H9 (cell line): ENCODE data around the gene HS1BP3. TPM values are rescaled to one million over a fixed set of nuclear protein-coding genes. Genes with fewer than 3 reads are reported as not detected.
A peak's percentile ranks its signal among the peaks of the same experiment; 100 is the strongest.

Experiments used
- DNase-seq: peaks from one replicate; pipeline ENCODE4 v3.0.0-alpha.2; 2017
- H2AFZ ChIP-seq: one replicate; pipeline ENCODE4 v1.6.1; 2013; ENCODE audit warnings: mild to moderate bottlenecking, low read length, control low read depth, moderate library complexity
- H2AK5ac ChIP-seq: 2 replicates; pipeline ENCODE4 v1.6.1; 2013; ENCODE audit warnings: low read length, control low read depth, mixed read lengths; ENCODE audit not compliant: insufficient read length
- H2BK120ac ChIP-seq: one replicate; pipeline ENCODE4 v1.6.1; 2013; ENCODE audit warnings: low read depth, mild to moderate bottlenecking, low read length, control low read depth, inconsistent platforms; ENCODE audit not compliant: poor library complexity, severe bottlenecking
- H2BK12ac ChIP-seq: 2 replicates; pipeline ENCODE4 v1.6.1; 2013; ENCODE audit warnings: low read length, control low read depth, mixed read lengths, low read depth; ENCODE audit not compliant: insufficient read length
- H2BK15ac ChIP-seq: 2 replicates; pipeline ENCODE4 v1.6.1; 2013; ENCODE audit warnings: low read depth, low read length, control low read depth
- H2BK20ac ChIP-seq: one replicate; pipeline ENCODE4 v1.6.1; 2013; ENCODE audit warnings: low read depth, mild to moderate bottlenecking, low read length, control low read depth, inconsistent platforms; ENCODE audit not compliant: poor library complexity, severe bottlenecking
- H2BK5ac ChIP-seq: 2 replicates; pipeline ENCODE4 v1.6.1; 2013; ENCODE audit warnings: low read length, control low read depth, mixed read lengths; ENCODE audit not compliant: insufficient read length
- H3K14ac ChIP-seq: 2 replicates; pipeline ENCODE4 v1.6.1; 2013; ENCODE audit warnings: low read length, control low read depth; ENCODE audit not compliant: insufficient read depth
- H3K18ac ChIP-seq: 2 replicates; pipeline ENCODE4 v1.6.1; 2013; ENCODE audit warnings: low read depth, mild to moderate bottlenecking, mixed read lengths, low read length, control low read depth; ENCODE audit not compliant: insufficient read length
- H3K23ac ChIP-seq: 2 replicates; pipeline ENCODE4 v1.6.1; 2013; ENCODE audit warnings: low read length, control low read depth, mixed read lengths, low read depth; ENCODE audit not compliant: insufficient read length
- H3K23me2 ChIP-seq: 2 replicates; pipeline ENCODE4 v1.6.1; 2013; ENCODE audit warnings: low read depth, mild to moderate bottlenecking, mixed read lengths, low read length, control low read depth; ENCODE audit not compliant: insufficient read length, poor library complexity, severe bottlenecking
- H3K27ac ChIP-seq: 2 replicates; pipeline ENCODE4 v1.5.1; 2013; ENCODE audit warnings: low read length, control low read depth, mixed read lengths, low read depth; ENCODE audit not compliant: insufficient read length
- H3K27me3 ChIP-seq: 2 replicates; pipeline ENCODE4 v1.6.1; 2013; ENCODE audit warnings: low read length, control low read depth, inconsistent platforms; ENCODE audit not compliant: insufficient read depth
- H3K4ac ChIP-seq: 2 replicates; pipeline ENCODE4 v1.6.1; 2013; ENCODE audit warnings: low read depth, mild to moderate bottlenecking, control low read depth, inconsistent platforms, low read length, moderate library complexity
- H3K4me1 ChIP-seq: 2 replicates; pipeline ENCODE4 v1.6.1; 2013; ENCODE audit warnings: low read length, control low read depth, inconsistent platforms; ENCODE audit not compliant: insufficient read depth
- H3K4me2 ChIP-seq: 2 replicates; pipeline ENCODE4 v1.6.1; 2013; ENCODE audit warnings: low read length, control low read depth, mixed read lengths; ENCODE audit not compliant: insufficient read length, insufficient read depth
- H3K56ac ChIP-seq: 2 replicates; pipeline ENCODE4 v1.6.1; 2013; ENCODE audit warnings: low read depth, mild to moderate bottlenecking, mixed read lengths, low read length, control low read depth; ENCODE audit not compliant: insufficient read length
- H3K79me1 ChIP-seq: 2 replicates; pipeline ENCODE4 v1.6.1; 2013; ENCODE audit warnings: low read depth, mild to moderate bottlenecking, moderate library complexity, low read length, control low read depth, inconsistent platforms; ENCODE audit not compliant: insufficient read depth, poor library complexity, severe bottlenecking
- H3K79me2 ChIP-seq: 2 replicates; pipeline ENCODE4 v1.6.1; 2013; ENCODE audit warnings: low read length, control low read depth, inconsistent platforms; ENCODE audit not compliant: insufficient read depth
- H3K9ac ChIP-seq: 2 replicates; pipeline ENCODE4 v1.6.1; 2013; ENCODE audit warnings: low read length, control low read depth, mixed read lengths; ENCODE audit not compliant: insufficient read length; ENCODE audit errors: extremely low read depth
- H3K9me3 ChIP-seq: one replicate; pipeline ENCODE4 v1.6.1; 2013; ENCODE audit warnings: low read depth, low read length, inconsistent platforms; ENCODE audit not compliant: control insufficient read depth
- H3T11ph ChIP-seq: one replicate; pipeline ENCODE4 v1.6.1; 2013; ENCODE audit warnings: mild to moderate bottlenecking, low read length, control low read depth, inconsistent platforms
- H4K20me1 ChIP-seq: one replicate; pipeline ENCODE4 v1.6.1; 2013; ENCODE audit not compliant: control insufficient read depth, insufficient read length, insufficient read depth
- H4K5ac ChIP-seq: 2 replicates; pipeline ENCODE4 v1.6.1; 2013; ENCODE audit warnings: low read depth, mild to moderate bottlenecking, mixed read lengths, low read length, control low read depth; ENCODE audit not compliant: insufficient read length
- H4K8ac ChIP-seq: replicated peaks from 2 replicates; pipeline ENCODE4 v1.6.1; 2013; ENCODE audit warnings: low read length, control low read depth, mixed read lengths, low read depth; ENCODE audit not compliant: insufficient read length
- H4K91ac ChIP-seq: 2 replicates; pipeline ENCODE4 v1.6.1; 2013; ENCODE audit warnings: low read depth, mild to moderate bottlenecking, moderate library complexity, mixed read lengths, low read length, control low read depth; ENCODE audit not compliant: insufficient read length
- H3K27ac Mint-ChIP-seq, 3 experiments: 2 replicates in 2 of 3; 3 replicates in 1 of 3; pipeline ENCODE4 v1.8.0; 2020 to 2021; ENCODE audit warnings: mixed read lengths in 3 of 3, mild to moderate bottlenecking in 1 of 3, moderate library complexity in 1 of 3
- H3K27me3 Mint-ChIP-seq: 2 replicates; pipeline ENCODE4 v1.8.0; 2021; ENCODE audit warnings: low read depth, mild to moderate bottlenecking, moderate library complexity, mixed read lengths
- H3K36me3 Mint-ChIP-seq, 3 experiments: 2 replicates in 2 of 3; 3 replicates in 1 of 3; pipeline ENCODE4 v1.8.0; 2020 to 2021; ENCODE audit warnings: low read depth in 3 of 3, mixed read lengths in 3 of 3; ENCODE audit not compliant: insufficient read depth in 1 of 3
- H3K4me1 Mint-ChIP-seq, 2 experiments: 2 replicates each; pipeline ENCODE4 v1.8.0; 2020; ENCODE audit warnings: mixed read lengths in 2 of 2
- H3K4me3 Mint-ChIP-seq, 2 experiments: 2 replicates in 1 of 2; 3 replicates in 1 of 2; pipeline ENCODE4 v1.8.0; 2020 to 2021; ENCODE audit warnings: mild to moderate bottlenecking in 2 of 2, mixed read lengths in 2 of 2, moderate library complexity in 1 of 2
- H3K9me3 Mint-ChIP-seq, 2 experiments: 2 replicates in 1 of 2; 3 replicates in 1 of 2; pipeline ENCODE4 v1.8.0; 2020; ENCODE audit warnings: mild to moderate bottlenecking in 2 of 2, mixed read lengths in 2 of 2, moderate library complexity in 1 of 2
- CTCF ChIP-seq: fragments of 200-600 bp; sonication (generic); conservative IDR thresholded peaks from 3 replicates; pipeline ENCODE4 v1.8.0; 2021; ENCODE audit warnings: antibody characterized with exemption, mild to moderate bottlenecking
- WGBS: extraction: QIAGEN DNeasy Blood & Tissue Kit; methylation state at CpG from one replicate; pipeline ENCODE4 v1.1.7; 2013; ENCODE audit warnings: missing lambda C conversion rate, low lambda C conversion rate, mixed read lengths; ENCODE audit not compliant: insufficient read length; ENCODE audit errors: extremely low coverage; 5-methylcytosine and 5-hydroxymethylcytosine counted together
- total RNA-seq: library from RNA; stranded (reverse); gene quantifications from 2 replicates; pipeline ENCODE4 v1.2.1, GENCODE V29; 2021

Gene HS1BP3
- total RNA-seq, 1 experiment from 2014 or later: 11.1 TPM

GRCh38 chr2:20666304-20667150 lies 15.6 kb upstream of the HS1BP3 start, which contains the start of gene GDF7:
Gene GDF7, plus strand, starts transcription at chr2:20667144. Its CDS starts 96 bp downstream, at chr2:20667240.
- no peak within 1 kb of the TSS for H2BK15ac ChIP-seq
- H4K8ac ChIP-seq: no peak within 1 kb of the TSS
- H4K91ac ChIP-seq: no peak within 1 kb of the TSS
- peak; percentile 61 for TF ChIP-seq CTCF
- peaks cover 88% of the 10 kb centered on the region for H3K27me3 ChIP-seq
- H3K23ac ChIP-seq: no peak within 1 kb of the TSS
- H4K20me1 ChIP-seq: no peaks in the 10 kb centered on the region
- Mint-ChIP-seq H3K4me1 (peaks cover 12 to 50% of the 10 kb centered on the region in 2 experiments), H3K4me3 (peak within 1 kb of the TSS; percentile 59 to 85), H3K27ac (peak within 1 kb of the TSS in 1 of 3 experiments; percentile 70; a peak in 2 of 7 replicates), H3K9me3 (peaks cover 0 to 2% of the 10 kb centered on the region in 2 experiments; a peak in 2 of 5 replicates), H3K27me3 (peaks cover 96% of the 10 kb centered on the region), H3K36me3 (peaks cover 0 to 2% (median 0%) of the 10 kb centered on the region in 3 experiments; a peak in 1 of 7 replicates)
- H3K79me1 ChIP-seq: no peaks in the 10 kb centered on the region
- H2BK20ac ChIP-seq: no peak within 1 kb of the TSS
- H3K9ac ChIP-seq: no peak within 1 kb of the TSS
- no peak within 1 kb of the TSS for H3K4ac ChIP-seq
- H2AK5ac ChIP-seq: no peak within 1 kb of the TSS
- no peak within 1 kb of the TSS for H4K5ac ChIP-seq
- no peak within 1 kb of the TSS for H2BK5ac ChIP-seq
- no peak within 1 kb of the TSS for H3K56ac ChIP-seq
- WGBS: no CpG with 5 or more reads among the region's 86 CpGs
- no peak within 1 kb of the TSS for H2BK120ac ChIP-seq
- H2BK12ac ChIP-seq: no peak within 1 kb of the TSS
- H3K9me3 ChIP-seq: no peaks in the 10 kb centered on the region
- H2AFZ ChIP-seq: no peak within 1 kb of the TSS
- no peaks in the 10 kb centered on the region for H3K79me2 ChIP-seq
- no peak within 1 kb of the TSS for H3K14ac ChIP-seq
- peak; percentile 70 for DNase-seq
- no peak within 1 kb of the TSS for H3K27ac ChIP-seq
- H3T11ph ChIP-seq: no peak within 1 kb of the TSS
- peak within 1 kb of the TSS; percentile 58 for H3K4me2 ChIP-seq
- no peak within 1 kb of the TSS for H3K18ac ChIP-seq
- H3K4me1 ChIP-seq: no peaks in the 10 kb centered on the region; the same call in 1 of the 2 replicates
- H3K23me2 ChIP-seq: peaks cover 18% of the 10 kb centered on the region
